Right kidney (tissue), 9 donors: Measurements from ENCODE around the gene KIN.
"Not testable (repeated sequence)": the region's sequence is repeated elsewhere in the genome, so short reads cannot be mapped to it uniquely, and the experiment has no call there.

Experiments
- DNase-seq: peaks from one replicate; pipeline ENCODE4 v3.0.0-alpha.2; 2016
- long read RNA-seq, 8 donors: transcript quantifications; one replicate each; lab custom pipeline, GENCODE V29; 2026

Gene KIN
- long read RNA-seq, donor 1, full-length matches to known transcripts = 6 of 1,746 reads
- long read RNA-seq, donor 1, partial matches to known transcripts = 1,604 of 1,746 reads
- long read RNA-seq, donor 1, other reads (novel, unspliced or antisense) = 136 of 1,746 reads
- long read RNA-seq, donor 2, full-length matches to known transcripts = 4 of 4 reads
- long read RNA-seq, donor 2, partial matches to known transcripts = 0 of 4 reads
- long read RNA-seq, donor 2, other reads (novel, unspliced or antisense) = 0 of 4 reads
- long read RNA-seq, donor 3, full-length matches to known transcripts = 2 of 2 reads
- long read RNA-seq, donor 3, partial matches to known transcripts = 0 of 2 reads
- long read RNA-seq, donor 3, other reads (novel, unspliced or antisense) = 0 of 2 reads
- long read RNA-seq, donor 4, full-length matches to known transcripts = 3 of 853 reads
- long read RNA-seq, donor 4, partial matches to known transcripts = 647 of 853 reads
- long read RNA-seq, donor 4, other reads (novel, unspliced or antisense) = 203 of 853 reads
- long read RNA-seq, donor 5, full-length matches to known transcripts = 11 of 11 reads
- long read RNA-seq, donor 5, partial matches to known transcripts = 0 of 11 reads
- long read RNA-seq, donor 5, other reads (novel, unspliced or antisense) = 0 of 11 reads
- long read RNA-seq, donor 6, partial matches to known transcripts = 0 of 1 reads
- long read RNA-seq, donor 6, other reads (novel, unspliced or antisense) = 0 of 1 reads
- long read RNA-seq, donor 7, full-length matches to known transcripts = 5 of 1,444 reads
- long read RNA-seq, donor 7, partial matches to known transcripts = 1,022 of 1,444 reads
- long read RNA-seq, donor 7, other reads (novel, unspliced or antisense) = 417 of 1,444 reads
- long read RNA-seq, donor 8, full-length matches to known transcripts = 3 of 3 reads
- long read RNA-seq, donor 8, partial matches to known transcripts = 0 of 3 reads
- long read RNA-seq, donor 8, other reads (novel, unspliced or antisense) = 0 of 3 reads

- peak; percentile 90 for DNase-seq
These were observed at the start of gene KIN, which contains the start of gene ATP5F1C for GRCh38 chr10:7787857-7788638. KIN (minus strand) TSS chr10:7787993; CDS start chr10:7787933, 60 bp downstream. ATP5F1C (plus strand) TSS chr10:7788177; CDS start chr10:7788208, 31 bp downstream.

- DNase-seq = no peak
These were observed 48.8 kb upstream of the KIN start for GRCh38 chr10:7836571-7836970.

- DNase-seq = no peak
These were observed 46.5 kb upstream of the KIN start for GRCh38 chr10:7834262-7834661.

- no peak for DNase-seq
These were observed 45.4 kb upstream of the KIN start for GRCh38 chr10:7833210-7833609.

- DNase-seq = no peak
These were observed 44.3 kb upstream of the KIN start for GRCh38 chr10:7832060-7832459.

- no peak for DNase-seq
These were observed 41.6 kb upstream of the KIN start for GRCh38 chr10:7829289-7829834.

- DNase-seq = no peak
These were observed 39.2 kb upstream of the KIN start for GRCh38 chr10:7826971-7827370.

- no peak for DNase-seq
These were observed 36.5 kb upstream of the KIN start for GRCh38 chr10:7824251-7824650.

GRCh38 chr10:7819121-7819460 is 31.3 kb upstream of the KIN start:
- no peak for DNase-seq

GRCh38 chr10:7818295-7819120 is 30.7 kb upstream of the KIN start, which contains the start of gene TAF3:
TAF3 (plus strand) TSS chr10:7818505; CDS start chr10:7818710, 205 bp downstream.
- DNase-seq = peak; percentile 79

- DNase-seq = no peak
These were observed 30.1 kb upstream of the KIN start for GRCh38 chr10:7817984-7818294.

- DNase-seq = no peak
These were observed 29.8 kb upstream of the KIN start for GRCh38 chr10:7817576-7817975.

GRCh38 chr10:7813481-7813880 is 25.7 kb upstream of the KIN start:
- DNase-seq = no peak

GRCh38 chr10:7811743-7812142 is 23.9 kb upstream of the KIN start:
- not testable (repeated sequence) for DNase-seq

GRCh38 chr10:7811000-7811399 is 23.2 kb upstream of the KIN start:
- no peak for DNase-seq

GRCh38 chr10:7810443-7810842 is 22.6 kb upstream of the KIN start:
- DNase-seq = no peak

- DNase-seq = no peak
These were observed 21.0 kb upstream of the KIN start for GRCh38 chr10:7808686-7809267.

GRCh38 chr10:7804741-7805140 is 16.9 kb upstream of the KIN start:
- no peak for DNase-seq

- no peak for DNase-seq
These were observed 16.4 kb upstream of the KIN start for GRCh38 chr10:7804216-7804615.

GRCh38 chr10:7802606-7803005 is 14.8 kb upstream of the KIN start:
- DNase-seq = no peak

GRCh38 chr10:7797582-7797981 is 9.8 kb upstream of the KIN start:
- DNase-seq = no peak
